ENCODE measurements around the gene H1-8. TPM values are rescaled to one million over a fixed set of nuclear protein-coding genes. Genes with fewer than 3 reads are reported as not detected.

Gene H1-8
- total RNA-seq, 1 experiment from 2014 or later: not detected

GRCh38 chr3:129572603-129573002 is 29.6 kb downstream of the H1-8 start:
- POLR2A ChIA-PET: no interaction called here
- TF ChIP-seq CEBPB (IDR thresholded peaks at IDR 0.05; ENCODE audit: low read depth): no peak
- no peak for TF ChIP-seq ZFX (IDR thresholded peaks at IDR 0.05)
- TF ChIP-seq SRF (IDR thresholded peaks at IDR 0.05; ENCODE audit: low read depth): no peak
- TF ChIP-seq CTCF (IDR thresholded peaks at IDR 0.05 in 2 of 3, conservative IDR thresholded peaks at IDR 0.05 in 1 of 3; ENCODE audit: borderline replicate concordance in 1 of 3, insufficient read depth in 1 of 3, low read depth in 2 of 3, low read length in 2 of 3): no peak
- TF ChIP-seq ZNF274 (IDR thresholded peaks at IDR 0.05; ENCODE audit: low read depth, low read length): no peak
- TF ChIP-seq EGR1 (IDR thresholded peaks at IDR 0.05; ENCODE audit: low read depth): no peak
- no peak for TF ChIP-seq TCF7L2 (IDR thresholded peaks at IDR 0.05; ENCODE audit: borderline replicate concordance, extremely low read depth, insufficient read depth, insufficient read length)
- TF ChIP-seq EZH2 (IDR thresholded peaks at IDR 0.05): no peak
- TF ChIP-seq SIN3A (IDR thresholded peaks at IDR 0.05; ENCODE audit: low read depth): no peak
- no peak for TF ChIP-seq REST (IDR thresholded peaks at IDR 0.05; ENCODE audit: low read depth)
- TF ChIP-seq MAX (IDR thresholded peaks at IDR 0.05): no peak
- no peak overlapping the region for H3K9ac ChIP-seq (ENCODE audit: low read length)

More at GRCh38 chr3:129572603-129573002, 29.6 kb downstream of the H1-8 start:
- Histone ChIP-seq H2AFZ (ENCODE audit: low read depth, low read length, poor library complexity, severe bottlenecking) (no peak overlapping the region), H3K27ac (ENCODE audit: low read depth, low read length) (no peak overlapping the region), H3K27me3 (ENCODE audit: insufficient read depth, low read length) (no peaks in the 10 kb centered on the region), H3K4me2 (ENCODE audit: low read length) (no peak overlapping the region), H3K9me3 (ENCODE audit: control insufficient read depth in 1 of 2, insufficient read depth in 1 of 2, low read depth in 1 of 2, low read length in 2 of 2) (no peaks in the 10 kb centered on the region), H4K20me1 (ENCODE audit: insufficient read depth) (no peaks in the 10 kb centered on the region), H3K9me2 (ENCODE audit: insufficient read depth) (no peaks in the 10 kb centered on the region), H3K4me1 (ENCODE audit: control insufficient read depth in 1 of 2, insufficient read depth in 2 of 2, low read length in 2 of 2) (no peaks in the 10 kb centered on the region), H3K4me3 (replicated peaks in 1 of 2; ENCODE audit: low read depth in 1 of 2, low read length in 2 of 2) (no peak overlapping the region), H3K36me3 (ENCODE audit: control insufficient read depth in 1 of 2, insufficient read depth in 2 of 2, low read length in 2 of 2) (no peaks in the 10 kb centered on the region; a peak in 1 of 4 replicates), H3K79me2 (ENCODE audit: insufficient read depth, low read length) (no peaks in the 10 kb centered on the region)
- no TSS peak for BruUV-seq (replicated peaks)
- ATAC-seq: no peak
- ChIA-PET CTCF (no interaction called here), RAD21 (ENCODE audit: low non-redundant PET in 1 of 2, low total read pairs in 2 of 2, uncharacterized antibody in 2 of 2, unreplicated experiment in 2 of 2) (no interaction called here)
- intact Hi-C loops (cut with micrococcal nuclease): no loop called here
- DNase-seq (ENCODE audit: low read depth, low spot score): no peak
